ENCODE measurements around the gene DEGS1. TPM values are rescaled to one million over a fixed set of nuclear protein-coding genes. Genes with fewer than 3 reads are reported as not detected.

DEGS1 gene
- total RNA-seq, 1 donor from 2014 or later, result 42.2 TPM

GRCh38 chr1:224170748-224171478 is 12.1 kb upstream of the DEGS1 start:
- DNase-seq, result no peak
- H3K9me3 ChIP-seq (replicated peaks), result no peaks in the 10 kb centered on the region
- H3K4me3 ChIP-seq, result no peak overlapping the region
- intact Hi-C loops (cut with micrococcal nuclease), result no loop called here
- no peaks in the 10 kb centered on the region for H3K27me3 ChIP-seq (ENCODE audit: low read depth)
- H3K27ac ChIP-seq (replicated peaks), result no peak overlapping the region
- no peaks in the 10 kb centered on the region for H3K36me3 ChIP-seq
- TF ChIP-seq CTCF (IDR thresholded peaks at IDR 0.05; ENCODE audit: borderline replicate concordance), result peak; percentile 57
- H3K4me1 ChIP-seq, result peaks cover 18% of the 10 kb centered on the region

GRCh38 chr1:224172229-224172628 is 10.8 kb upstream of the DEGS1 start:
- Histone ChIP-seq H3K27ac (replicated peaks) (no peak overlapping the region), H3K9me3 (replicated peaks) (no peaks in the 10 kb centered on the region), H3K4me3 (no peak overlapping the region), H3K36me3 (no peaks in the 10 kb centered on the region), H3K4me1 (peaks cover 19% of the 10 kb centered on the region), H3K27me3 (ENCODE audit: low read depth) (no peaks in the 10 kb centered on the region)
- DNase-seq, result no peak
- no peak for TF ChIP-seq CTCF (IDR thresholded peaks at IDR 0.05; ENCODE audit: borderline replicate concordance)
- intact Hi-C loops (cut with micrococcal nuclease), result no loop called here

- H3K36me3 ChIP-seq, result no peaks in the 10 kb centered on the region
- no peak overlapping the region for H3K27ac ChIP-seq (replicated peaks)
- H3K4me3 ChIP-seq, result no peak overlapping the region
- intact Hi-C loops (cut with micrococcal nuclease), result no loop called here
- DNase-seq, result no peak
- H3K9me3 ChIP-seq (replicated peaks), result no peaks in the 10 kb centered on the region
- TF ChIP-seq CTCF (IDR thresholded peaks at IDR 0.05; ENCODE audit: borderline replicate concordance), result no peak
- H3K27me3 ChIP-seq (ENCODE audit: low read depth), result no peaks in the 10 kb centered on the region
- peaks cover 17% of the 10 kb centered on the region for H3K4me1 ChIP-seq
Observed at GRCh38 chr1:224173523-224173922, 9.5 kb upstream of the DEGS1 start.

- peak overlapping the region; percentile 25 for H3K4me3 ChIP-seq
- intact Hi-C loops (cut with micrococcal nuclease), result no loop called here
- no peak for DNase-seq
Observed at GRCh38 chr1:224175617-224176016, 7.4 kb upstream of the DEGS1 start.

GRCh38 chr1:224177356-224177999 is 5.6 kb upstream of the DEGS1 start:
- Histone ChIP-seq H3K4me3 (no peak overlapping the region), H3K27me3 (ENCODE audit: low read depth) (no peaks in the 10 kb centered on the region), H3K27ac (replicated peaks) (no peak overlapping the region), H3K9me3 (replicated peaks) (no peaks in the 10 kb centered on the region), H3K4me1 (peaks cover 11% of the 10 kb centered on the region), H3K36me3 (no peaks in the 10 kb centered on the region)
- no peak for TF ChIP-seq CTCF (IDR thresholded peaks at IDR 0.05; ENCODE audit: borderline replicate concordance)
- no peak for DNase-seq
- intact Hi-C loops (cut with micrococcal nuclease), result no loop called here

More at GRCh38 chr1:224175617-224176016, 7.4 kb upstream of the DEGS1 start:
- Histone ChIP-seq H3K4me1 (peaks cover 7% of the 10 kb centered on the region), H3K9me3 (replicated peaks) (no peaks in the 10 kb centered on the region), H3K27me3 (ENCODE audit: low read depth) (no peaks in the 10 kb centered on the region), H3K36me3 (no peaks in the 10 kb centered on the region), H3K27ac (replicated peaks) (no peak overlapping the region)
- no peak for TF ChIP-seq CTCF (IDR thresholded peaks at IDR 0.05; ENCODE audit: borderline replicate concordance)

Measured in left ventricle myocardium inferior (tissue), 1 donor.